Endodermal cell (in vitro differentiated cells): ENCODE data around the gene C2orf78. TPM values are rescaled to one million over a fixed set of nuclear protein-coding genes. Genes with fewer than 3 reads are reported as not detected.

Experiments
- DNase-seq: peaks from one replicate; pipeline ENCODE4 v3.0.0-alpha.2; 2017
- H3K27ac ChIP-seq: 2 replicates; pipeline ENCODE4 v1.5.1; 2013; ENCODE audit warnings: mild to moderate bottlenecking, low read depth, low read length, moderate library complexity
- H3K27me3 ChIP-seq: 2 replicates; pipeline ENCODE4 v1.6.1; 2013; ENCODE audit warnings: mild to moderate bottlenecking, low read length, moderate library complexity; ENCODE audit not compliant: insufficient read depth, control insufficient read depth, poor library complexity, severe bottlenecking
- H3K36me3 ChIP-seq: 2 replicates; pipeline ENCODE4 v1.7.0; 2013; ENCODE audit warnings: mild to moderate bottlenecking, low read length, moderate library complexity; ENCODE audit not compliant: control insufficient read depth, insufficient read depth
- H3K4me1 ChIP-seq: one replicate; pipeline ENCODE4 v1.7.0; 2013; ENCODE audit warnings: low read length; ENCODE audit not compliant: control insufficient read depth, insufficient read depth
- H3K4me3 ChIP-seq: 2 replicates; pipeline ENCODE4 v1.5.1; 2013; ENCODE audit warnings: mild to moderate bottlenecking, low read length, moderate library complexity
- H3K9ac ChIP-seq: 2 replicates; pipeline ENCODE4 v1.6.1; 2013; ENCODE audit warnings: mild to moderate bottlenecking, low read length, moderate library complexity; ENCODE audit not compliant: poor library complexity, severe bottlenecking; ENCODE audit errors: extremely low read depth
- H3K9me3 ChIP-seq: 2 replicates; pipeline ENCODE4 v1.6.1; 2013; ENCODE audit warnings: mild to moderate bottlenecking, low read length, moderate library complexity; ENCODE audit not compliant: control insufficient read depth
- H3K27ac Mint-ChIP-seq: 2 replicates; pipeline ENCODE4 v1.8.0; 2020; ENCODE audit warnings: mixed read lengths
- H3K27me3 Mint-ChIP-seq: 2 replicates; pipeline ENCODE4 v1.8.0; 2021; ENCODE audit warnings: mild to moderate bottlenecking, mixed read lengths; ENCODE audit not compliant: insufficient read depth
- H3K36me3 Mint-ChIP-seq: 2 replicates; pipeline ENCODE4 v1.8.0; 2020; ENCODE audit warnings: low read depth, mixed read lengths
- H3K4me1 Mint-ChIP-seq: 2 replicates; pipeline ENCODE4 v1.8.0; 2020; ENCODE audit warnings: mixed read lengths
- H3K4me3 Mint-ChIP-seq: 2 replicates; pipeline ENCODE4 v1.8.0; 2020; ENCODE audit warnings: mild to moderate bottlenecking, moderate library complexity, mixed read lengths
- H3K9me3 Mint-ChIP-seq: 2 replicates; pipeline ENCODE4 v1.8.0; 2020; ENCODE audit warnings: mild to moderate bottlenecking, mixed read lengths
- WGBS, 2 experiments: methylation state at CpG; one replicate each; pipeline versions ENCODE4 v1.1.5 to v1.1.7; 2013; ENCODE audit warnings: missing lambda C conversion rate in 2 of 2, mixed read lengths in 1 of 2; ENCODE audit not compliant: insufficient coverage in 1 of 2, insufficient read length in 1 of 2; 5-methylcytosine and 5-hydroxymethylcytosine counted together
- total RNA-seq, 2 donors: library from RNA; stranded (reverse); fragmentation: NEBNext Ultra II Directional in 1 of 2; extraction: Animal tissue kit (Norgen Biotek cat#: 25700) in 1 of 2; gene quantifications; 2 replicates in 1 of 2; 3 replicates in 1 of 2; pipeline ENCODE4 v1.2.1, GENCODE V29; 2021
- TF ChIP-seq, protein P1 (sequence below): fragments of 200-600 bp; sonication (generic); conservative IDR thresholded peaks from 2 replicates; pipeline ENCODE4 v1.5.0; 2021; ENCODE audit warnings: antibody characterized with exemption, mild to moderate bottlenecking

Gene C2orf78
- total RNA-seq, 2 donors from 2014 or later = not detected

DNA sequence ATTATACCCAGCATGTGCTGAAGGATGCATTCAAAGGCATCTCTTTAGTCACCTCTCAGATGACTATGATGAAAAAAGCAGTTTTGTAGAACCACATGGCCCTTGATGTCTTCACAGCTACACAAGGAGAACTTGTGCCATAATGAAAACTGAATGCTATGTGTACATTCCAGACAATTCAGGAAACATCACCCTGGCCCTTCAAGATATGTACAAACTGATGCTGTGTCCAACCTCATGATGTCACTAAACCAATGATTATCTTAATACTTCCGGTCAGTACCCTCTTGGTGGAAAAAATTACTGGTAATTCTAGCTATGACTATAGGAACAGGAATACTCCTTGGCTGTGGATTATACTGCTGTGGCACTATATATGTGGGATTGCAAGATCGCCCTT lies 24.1 kb upstream of the C2orf78 start:
- Mint-ChIP-seq H3K4me3 (no peak overlapping the region), H3K4me1 (no peaks in the 10 kb centered on the region), H3K9me3 (peaks cover 16% of the 10 kb centered on the region), H3K36me3 (peaks cover 71% of the 10 kb centered on the region), H3K27ac (no peak overlapping the region), H3K27me3 (no peaks in the 10 kb centered on the region)
- H3K4me1 ChIP-seq = no peaks in the 10 kb centered on the region
- DNase-seq = no peak
- TF ChIP-seq, protein P1, sequence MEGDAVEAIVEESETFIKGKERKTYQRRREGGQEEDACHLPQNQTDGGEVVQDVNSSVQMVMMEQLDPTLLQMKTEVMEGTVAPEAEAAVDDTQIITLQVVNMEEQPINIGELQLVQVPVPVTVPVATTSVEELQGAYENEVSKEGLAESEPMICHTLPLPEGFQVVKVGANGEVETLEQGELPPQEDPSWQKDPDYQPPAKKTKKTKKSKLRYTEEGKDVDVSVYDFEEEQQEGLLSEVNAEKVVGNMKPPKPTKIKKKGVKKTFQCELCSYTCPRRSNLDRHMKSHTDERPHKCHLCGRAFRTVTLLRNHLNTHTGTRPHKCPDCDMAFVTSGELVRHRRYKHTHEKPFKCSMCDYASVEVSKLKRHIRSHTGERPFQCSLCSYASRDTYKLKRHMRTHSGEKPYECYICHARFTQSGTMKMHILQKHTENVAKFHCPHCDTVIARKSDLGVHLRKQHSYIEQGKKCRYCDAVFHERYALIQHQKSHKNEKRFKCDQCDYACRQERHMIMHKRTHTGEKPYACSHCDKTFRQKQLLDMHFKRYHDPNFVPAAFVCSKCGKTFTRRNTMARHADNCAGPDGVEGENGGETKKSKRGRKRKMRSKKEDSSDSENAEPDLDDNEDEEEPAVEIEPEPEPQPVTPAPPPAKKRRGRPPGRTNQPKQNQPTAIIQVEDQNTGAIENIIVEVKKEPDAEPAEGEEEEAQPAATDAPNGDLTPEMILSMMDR = no peak
- no peak overlapping the region for H3K27ac ChIP-seq
- H3K36me3 ChIP-seq = peaks cover 78% of the 10 kb centered on the region
- H3K27me3 ChIP-seq = no peaks in the 10 kb centered on the region
- no peak overlapping the region for H3K4me3 ChIP-seq
- WGBS, 2 experiments = 83 to 88% methylated on average over 1 to 2 of the region's 2 CpGs
- H3K9ac ChIP-seq = no peak overlapping the region
- peaks cover 15% of the 10 kb centered on the region for H3K9me3 ChIP-seq

DNA sequence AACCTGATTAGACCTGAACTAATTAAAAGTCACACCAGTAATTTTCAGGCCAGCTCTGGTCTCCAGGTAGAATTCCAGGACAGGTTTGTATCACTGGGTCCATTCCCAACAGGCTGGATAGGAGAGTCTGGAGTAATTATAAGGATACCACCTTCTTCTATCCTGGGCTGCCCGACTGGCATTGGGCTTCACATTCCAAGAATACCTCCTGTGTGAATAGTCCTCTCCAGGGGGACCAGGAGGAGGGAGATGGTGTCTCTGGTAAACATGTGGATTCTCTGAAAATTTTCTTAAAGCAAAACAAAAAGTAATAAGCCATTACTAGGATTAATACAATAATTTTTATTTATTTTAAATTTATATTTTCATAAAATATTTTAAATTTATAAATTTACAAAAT lies 21.4 kb upstream of the C2orf78 start:
- Mint-ChIP-seq H3K4me1 (no peaks in the 10 kb centered on the region), H3K36me3 (peaks cover 72% of the 10 kb centered on the region)

DNA sequence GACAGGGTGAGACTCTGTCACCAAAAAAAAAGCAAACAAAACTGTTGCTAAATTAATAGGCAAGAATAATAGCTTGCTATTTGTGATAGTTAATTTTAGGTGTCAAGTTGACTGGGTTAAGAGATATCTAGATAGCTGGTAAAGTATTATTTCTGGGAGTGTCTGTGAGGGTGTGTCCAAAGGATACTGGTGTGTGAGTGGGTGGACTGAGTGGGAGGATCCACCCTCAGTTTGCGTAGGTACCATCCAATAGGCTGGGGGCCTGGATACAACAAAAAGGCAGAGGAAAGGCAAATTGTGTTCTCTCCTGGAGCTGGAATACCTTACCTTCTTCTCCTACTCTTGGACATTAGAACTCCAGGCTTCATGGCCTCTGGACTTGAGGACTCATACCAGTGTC lies 19.0 kb upstream of the C2orf78 start:
- no peaks in the 10 kb centered on the region for H3K4me1 Mint-ChIP-seq
- H3K27me3 Mint-ChIP-seq = no peaks in the 10 kb centered on the region
- DNase-seq = no peak
- H3K9ac ChIP-seq = no peak overlapping the region
- 86 to 100% methylated on average over 1 of the region's 1 CpG for WGBS, 2 experiments
- H3K4me1 ChIP-seq = no peaks in the 10 kb centered on the region
- H3K36me3 ChIP-seq = peaks cover 82% of the 10 kb centered on the region
- H3K27me3 ChIP-seq = no peaks in the 10 kb centered on the region
- no peak overlapping the region for H3K4me3 ChIP-seq
- H3K9me3 Mint-ChIP-seq = no peaks in the 10 kb centered on the region
- TF ChIP-seq, protein P1 = no peak
- H3K27ac Mint-ChIP-seq = no peak overlapping the region
- peaks cover 74% of the 10 kb centered on the region for H3K36me3 Mint-ChIP-seq
- no peak overlapping the region for H3K4me3 Mint-ChIP-seq
- no peak overlapping the region for H3K27ac ChIP-seq
- H3K9me3 ChIP-seq = no peaks in the 10 kb centered on the region

More for the DNA sequence above, 21.4 kb upstream of the C2orf78 start:
- TF ChIP-seq, protein P1 = no peak
- Histone ChIP-seq H3K4me1 (no peaks in the 10 kb centered on the region), H3K9ac (no peak overlapping the region), H3K4me3 (no peak overlapping the region), H3K27me3 (no peaks in the 10 kb centered on the region), H3K36me3 (peaks cover 81% of the 10 kb centered on the region), H3K9me3 (no peaks in the 10 kb centered on the region), H3K27ac (no peak overlapping the region)
- WGBS, 2 experiments = 83% methylated on average over 1 of the region's 1 CpG; no CpG with 5 or more reads in 1 of the 2 experiments
- no peaks in the 10 kb centered on the region for H3K27me3 Mint-ChIP-seq
- DNase-seq = no peak
- H3K27ac Mint-ChIP-seq = no peak overlapping the region
- no peaks in the 10 kb centered on the region for H3K9me3 Mint-ChIP-seq
- H3K4me3 Mint-ChIP-seq = no peak overlapping the region
